ENCODE results near the gene TOR1AIP1. TPM values are rescaled to one million over a fixed set of nuclear protein-coding genes. Genes with fewer than 3 reads are reported as not detected.

Gene TOR1AIP1
- total RNA-seq, 1 experiment from 2014 or later, result 77.8 TPM

Other genes with a start within 250 kb of the TOR1AIP1 start
- gene FAM163A, start 139.0 kb upstream of the TOR1AIP1 start, total RNA-seq (2014; rRNA removed; shearing (Covaris generic)), result 0.05 TPM in 1 of 2 replicates, not detected in the other
- gene TOR1AIP2, start 4.5 kb upstream of the TOR1AIP1 start, total RNA-seq (2014; rRNA removed; shearing (Covaris generic)), result 70.5 and 94.3 TPM in 2 replicates
- gene CEP350, start 72.5 kb downstream of the TOR1AIP1 start, total RNA-seq (2014; rRNA removed; shearing (Covaris generic)), result 18.0 and 24.5 TPM in 2 replicates

All from M059J (cell line).